ENCODE data around the gene FUT4. TPM values are rescaled to one million over a fixed set of nuclear protein-coding genes. Genes with fewer than 3 reads are reported as not detected.
A peak's percentile ranks its signal among the peaks of the same experiment; 100 is the strongest.

FUT4 gene
- total and polyA plus RNA-seq, 10 of the 15 experiments (the other 5 are each of a cell fraction or from before 2014, with no cell fraction given), result 0.68 to 9.1 (median 2.3) TPM

DNA sequence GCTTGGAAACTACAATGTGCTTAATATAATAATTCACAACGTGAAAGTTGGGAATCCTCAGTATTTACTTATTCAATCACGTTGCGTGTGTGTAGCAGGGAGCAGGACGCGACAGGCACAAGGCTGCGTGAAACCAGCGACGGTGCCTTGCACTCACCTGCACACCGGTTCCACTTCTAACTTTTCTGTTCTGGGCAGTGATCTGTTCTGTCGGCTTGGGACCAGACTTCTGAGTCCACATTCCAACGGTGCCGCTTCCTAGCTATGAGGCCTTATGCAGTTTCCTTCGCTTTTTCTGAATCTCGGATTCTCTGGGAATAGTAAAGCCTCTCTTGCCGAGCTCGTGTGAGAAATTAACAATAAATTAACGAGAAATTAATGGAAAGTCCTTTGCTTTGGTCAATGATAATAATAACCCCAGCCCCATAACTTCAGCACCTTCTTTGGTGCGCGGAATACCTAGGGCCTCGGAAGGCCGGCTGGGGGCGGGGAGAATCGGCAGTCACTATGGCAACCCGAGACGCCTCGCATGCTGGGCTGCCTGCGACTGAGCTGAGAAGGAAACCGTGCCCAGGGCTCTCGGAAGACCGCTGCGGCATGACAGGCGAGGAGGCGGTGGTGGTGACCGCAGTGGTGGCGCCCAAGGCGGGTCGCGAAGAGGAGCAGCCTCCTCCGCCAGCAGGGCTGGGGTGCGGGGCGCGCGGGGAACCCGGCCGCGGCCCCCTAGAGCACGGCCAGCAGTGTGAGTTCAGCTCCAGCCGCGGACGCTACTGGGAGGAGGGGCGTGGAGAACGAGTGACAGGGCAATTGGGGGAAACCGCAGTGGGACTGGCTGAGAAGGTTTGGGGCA is 31.6 kb upstream of the FUT4 start, which contains the start of gene C11orf97 (continued):
- TF ChIP-seq, protein P1, sequence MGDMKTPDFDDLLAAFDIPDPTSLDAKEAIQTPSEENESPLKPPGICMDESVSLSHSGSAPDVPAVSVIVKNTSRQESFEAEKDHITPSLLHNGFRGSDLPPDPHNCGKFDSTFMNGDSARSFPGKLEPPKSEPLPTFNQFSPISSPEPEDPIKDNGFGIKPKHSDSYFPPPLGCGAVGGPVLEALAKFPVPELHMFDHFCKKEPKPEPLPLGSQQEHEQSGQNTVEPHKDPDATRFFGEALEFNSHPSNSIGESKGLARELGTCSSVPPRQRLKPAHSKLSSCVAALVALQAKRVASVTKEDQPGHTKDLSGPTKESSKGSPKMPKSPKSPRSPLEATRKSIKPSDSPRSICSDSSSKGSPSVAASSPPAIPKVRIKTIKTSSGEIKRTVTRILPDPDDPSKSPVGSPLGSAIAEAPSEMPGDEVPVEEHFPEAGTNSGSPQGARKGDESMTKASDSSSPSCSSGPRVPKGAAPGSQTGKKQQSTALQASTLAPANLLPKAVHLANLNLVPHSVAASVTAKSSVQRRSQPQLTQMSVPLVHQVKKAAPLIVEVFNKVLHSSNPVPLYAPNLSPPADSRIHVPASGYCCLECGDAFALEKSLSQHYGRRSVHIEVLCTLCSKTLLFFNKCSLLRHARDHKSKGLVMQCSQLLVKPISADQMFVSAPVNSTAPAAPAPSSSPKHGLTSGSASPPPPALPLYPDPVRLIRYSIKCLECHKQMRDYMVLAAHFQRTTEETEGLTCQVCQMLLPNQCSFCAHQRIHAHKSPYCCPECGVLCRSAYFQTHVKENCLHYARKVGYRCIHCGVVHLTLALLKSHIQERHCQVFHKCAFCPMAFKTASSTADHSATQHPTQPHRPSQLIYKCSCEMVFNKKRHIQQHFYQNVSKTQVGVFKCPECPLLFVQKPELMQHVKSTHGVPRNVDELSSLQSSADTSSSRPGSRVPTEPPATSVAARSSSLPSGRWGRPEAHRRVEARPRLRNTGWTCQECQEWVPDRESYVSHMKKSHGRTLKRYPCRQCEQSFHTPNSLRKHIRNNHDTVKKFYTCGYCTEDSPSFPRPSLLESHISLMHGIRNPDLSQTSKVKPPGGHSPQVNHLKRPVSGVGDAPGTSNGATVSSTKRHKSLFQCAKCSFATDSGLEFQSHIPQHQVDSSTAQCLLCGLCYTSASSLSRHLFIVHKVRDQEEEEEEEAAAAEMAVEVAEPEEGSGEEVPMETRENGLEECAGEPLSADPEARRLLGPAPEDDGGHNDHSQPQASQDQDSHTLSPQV (IDR thresholded peaks at IDR 0.05), result no peak
- TF ChIP-seq BHLHE40 (IDR thresholded peaks at IDR 0.05; ENCODE audit: borderline replicate concordance in 1 of 2, low read depth in 2 of 2, low read length in 1 of 2), result peak in 1 of 2 experiments; percentile 64; a peak in 1 of 4 replicates
- no peak for TF ChIP-seq EED (IDR thresholded peaks at IDR 0.05; ENCODE audit: low read depth)
- no peak for TF ChIP-seq SUPT20H (IDR thresholded peaks at IDR 0.05; ENCODE audit: borderline replicate concordance, control insufficient read depth, low read depth, low read length)

DNA sequence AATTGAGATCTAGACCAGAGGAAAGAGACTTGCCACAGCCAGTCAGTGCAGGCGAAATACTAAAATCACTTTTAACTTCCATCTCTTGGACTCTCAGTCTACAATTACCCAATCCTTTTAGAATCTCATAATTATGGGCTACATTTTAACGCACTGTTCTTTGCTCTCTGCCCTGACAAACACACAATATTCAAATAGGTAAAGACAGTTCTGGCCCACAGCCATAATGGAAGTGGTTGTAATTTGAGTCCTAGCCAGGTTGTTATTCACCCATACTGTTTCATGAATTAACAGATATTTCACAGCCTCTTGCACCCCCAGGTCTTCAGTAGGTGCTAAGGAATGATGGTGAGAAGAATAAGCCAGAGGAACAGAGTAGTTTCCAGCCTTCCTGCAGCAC is 30.6 kb upstream of the FUT4 start:
- DNase-seq (ENCODE audit: low read depth, low spot score) (no peak), ATAC-seq (peak; percentile 47), FAIRE-seq (peak; percentile 49)
- BruUV-seq (replicated peaks), result no TSS peak
- POLR2A ChIA-PET, result interaction anchor here (1.2 kb wide), 1 partner anchor 90 kb away, joined by 3 read pairs; no protein-coding TSS in a partner anchor
- CTCF ChIA-PET, result interaction anchor here (0.8 to 15.7 kb wide), 6 partner anchors 8 to 329 kb away, joined by 3 to 282 read pairs (median 6); no protein-coding TSS in a partner anchor
- Histone ChIP-seq H3K27me3 (replicated peaks in 1 of 2; ENCODE audit: control insufficient read depth in 2 of 2, insufficient read depth in 2 of 2, low read length in 1 of 2) (peaks cover 0 to 7% of the 10 kb centered on the region in 2 experiments; a peak in 1 of 4 replicates), H3K36me3 (ENCODE audit: control insufficient read depth in 2 of 2, insufficient read depth in 2 of 2, low read length in 1 of 2) (no peaks in the 10 kb centered on the region), H3K79me2 (ENCODE audit: control insufficient read depth, insufficient read depth, low read length) (no peaks in the 10 kb centered on the region), H3K4me1 (ENCODE audit: control insufficient read depth, insufficient read depth, low read length) (no peaks in the 10 kb centered on the region), H3K9ac (ENCODE audit: control insufficient read depth, insufficient read depth, low read length) (no peak overlapping the region), H4K20me1 (ENCODE audit: control insufficient read depth, insufficient read depth) (no peaks in the 10 kb centered on the region), H3K27ac (ENCODE audit: control insufficient read depth, insufficient read depth) (no peak overlapping the region), H3K9me3 (replicated peaks; ENCODE audit: control insufficient read depth, insufficient read depth, low read length) (no peaks in the 10 kb centered on the region), H3K4me2 (ENCODE audit: control insufficient read depth, insufficient read depth) (no peak overlapping the region), H2AFZ (ENCODE audit: control insufficient read depth, low read depth, low read length) (no peak overlapping the region), H3K4me3 (no peak overlapping the region)
- RAD21 ChIA-PET (ENCODE audit: unreplicated experiment), result interaction anchor here (2.0 to 2.9 kb wide), 2 partner anchors 84 to 90 kb away, joined by 5 to 18 read pairs; no protein-coding TSS in a partner anchor
- intact Hi-C loops (cut with micrococcal nuclease; ENCODE audit: unreplicated experiment) (loop anchor here (10.0 kb wide), 1 partner anchor 242 kb away; no protein-coding TSS in a partner anchor), in situ Hi-C loops (cut with MboI) (no loop called here)
- SMC1A ChIA-PET (ENCODE audit: uncharacterized antibody, unreplicated experiment), result interaction anchor here (1.1 to 1.8 kb wide), 7 partner anchors 11 to 180 kb away, joined by 3 to 8 read pairs (median 5); no protein-coding TSS in a partner anchor
- WGBS (ENCODE audit: insufficient coverage, insufficient replicate concordance, low lambda C conversion rate, missing lambda C conversion rate), result 15% methylated on average over 2 of the region's 2 CpGs
- TF ChIP-seq, protein P2, sequence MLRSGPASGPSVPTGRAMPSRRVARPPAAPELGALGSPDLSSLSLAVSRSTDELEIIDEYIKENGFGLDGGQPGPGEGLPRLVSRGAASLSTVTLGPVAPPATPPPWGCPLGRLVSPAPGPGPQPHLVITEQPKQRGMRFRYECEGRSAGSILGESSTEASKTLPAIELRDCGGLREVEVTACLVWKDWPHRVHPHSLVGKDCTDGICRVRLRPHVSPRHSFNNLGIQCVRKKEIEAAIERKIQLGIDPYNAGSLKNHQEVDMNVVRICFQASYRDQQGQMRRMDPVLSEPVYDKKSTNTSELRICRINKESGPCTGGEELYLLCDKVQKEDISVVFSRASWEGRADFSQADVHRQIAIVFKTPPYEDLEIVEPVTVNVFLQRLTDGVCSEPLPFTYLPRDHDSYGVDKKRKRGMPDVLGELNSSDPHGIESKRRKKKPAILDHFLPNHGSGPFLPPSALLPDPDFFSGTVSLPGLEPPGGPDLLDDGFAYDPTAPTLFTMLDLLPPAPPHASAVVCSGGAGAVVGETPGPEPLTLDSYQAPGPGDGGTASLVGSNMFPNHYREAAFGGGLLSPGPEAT (IDR thresholded peaks at IDR 0.05; ENCODE audit: low read depth), result no peak
- TF ChIP-seq ZZZ3 (IDR thresholded peaks at IDR 0.05; ENCODE audit: control insufficient read depth, insufficient read length, low read depth), result no peak
- TF ChIP-seq HCFC1 (IDR thresholded peaks at IDR 0.05; ENCODE audit: low read length), result no peak
- TF ChIP-seq ASH2L (IDR thresholded peaks at IDR 0.05; ENCODE audit: borderline replicate concordance, low read depth), result no peak
